ENCODE measurements around the gene ZNF648.
A peak's percentile ranks its signal among the peaks of the same experiment; 100 is the strongest.

GRCh38 chr1:182080955-182081582, 19.6 kb upstream of the ZNF648 start:
- TF ChIP-seq, protein P1, sequence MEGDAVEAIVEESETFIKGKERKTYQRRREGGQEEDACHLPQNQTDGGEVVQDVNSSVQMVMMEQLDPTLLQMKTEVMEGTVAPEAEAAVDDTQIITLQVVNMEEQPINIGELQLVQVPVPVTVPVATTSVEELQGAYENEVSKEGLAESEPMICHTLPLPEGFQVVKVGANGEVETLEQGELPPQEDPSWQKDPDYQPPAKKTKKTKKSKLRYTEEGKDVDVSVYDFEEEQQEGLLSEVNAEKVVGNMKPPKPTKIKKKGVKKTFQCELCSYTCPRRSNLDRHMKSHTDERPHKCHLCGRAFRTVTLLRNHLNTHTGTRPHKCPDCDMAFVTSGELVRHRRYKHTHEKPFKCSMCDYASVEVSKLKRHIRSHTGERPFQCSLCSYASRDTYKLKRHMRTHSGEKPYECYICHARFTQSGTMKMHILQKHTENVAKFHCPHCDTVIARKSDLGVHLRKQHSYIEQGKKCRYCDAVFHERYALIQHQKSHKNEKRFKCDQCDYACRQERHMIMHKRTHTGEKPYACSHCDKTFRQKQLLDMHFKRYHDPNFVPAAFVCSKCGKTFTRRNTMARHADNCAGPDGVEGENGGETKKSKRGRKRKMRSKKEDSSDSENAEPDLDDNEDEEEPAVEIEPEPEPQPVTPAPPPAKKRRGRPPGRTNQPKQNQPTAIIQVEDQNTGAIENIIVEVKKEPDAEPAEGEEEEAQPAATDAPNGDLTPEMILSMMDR (conservative IDR thresholded peaks at IDR 0.05 in 1 of 2, IDR thresholded peaks at IDR 0.05 in 1 of 2; ENCODE audit: low read depth in 1 of 2, low read length in 2 of 2): peak; percentile 61 to 63
- TF ChIP-seq EZH2 (IDR thresholded peaks at IDR 0.05; ENCODE audit: low read length, missing control alignments): no peak

All from fibroblast of lung (primary cell).